Hematopoietic multipotent progenitor cell treated with erythropoietin and hydrocortisone succinate and interleukin-3 and kit ligand, for 8 days (in vitro differentiated cells): ENCODE measurements around the gene RAD51B.
"Not testable (repeated sequence)": the region's sequence is repeated elsewhere in the genome, so short reads cannot be mapped to it uniquely, and the experiment has no call there.

Experiments used
- DNase-seq: peaks from one replicate; pipeline ENCODE4 v3.0.0-alpha.2; 2015

RAD51B gene

GRCh38 chr14:68655021-68655831 lies 835.6 kb downstream of the RAD51B start:
- no peak for DNase-seq

- no peak for DNase-seq
These were observed 836.3 kb downstream of the RAD51B start for GRCh38 chr14:68655911-68656316.

- no peak for DNase-seq
These were observed 836.9 kb downstream of the RAD51B start for GRCh38 chr14:68656452-68656851.

- no peak for DNase-seq
These were observed 837.9 kb downstream of the RAD51B start for GRCh38 chr14:68657300-68658028.

- no peak for DNase-seq
These were observed 838.5 kb downstream of the RAD51B start for GRCh38 chr14:68658029-68658509.

- no peak for DNase-seq
These were observed 839.7 kb downstream of the RAD51B start for GRCh38 chr14:68658943-68659931.

- DNase-seq, result no peak
These were observed 840.9 kb downstream of the RAD51B start for GRCh38 chr14:68660495-68660894.

- no peak for DNase-seq
These were observed 841.9 kb downstream of the RAD51B start for GRCh38 chr14:68661226-68662225.

- no peak for DNase-seq
These were observed 842.8 kb downstream of the RAD51B start for GRCh38 chr14:68662392-68662791.

- DNase-seq, result not testable (repeated sequence)
These were observed 843.2 kb downstream of the RAD51B start for GRCh38 chr14:68662826-68663225.

- DNase-seq, result no peak
These were observed 844.0 kb downstream of the RAD51B start for GRCh38 chr14:68663385-68664076.

GRCh38 chr14:68664225-68664681 lies 844.7 kb downstream of the RAD51B start:
- DNase-seq, result no peak

GRCh38 chr14:68665131-68665530 lies 845.6 kb downstream of the RAD51B start:
- no peak for DNase-seq

- DNase-seq, result no peak
These were observed 846.2 kb downstream of the RAD51B start for GRCh38 chr14:68665792-68666204.

GRCh38 chr14:68666236-68666635 lies 846.7 kb downstream of the RAD51B start:
- no peak for DNase-seq

GRCh38 chr14:68666899-68667298 lies 847.3 kb downstream of the RAD51B start:
- no peak for DNase-seq

- no peak for DNase-seq
These were observed 847.8 kb downstream of the RAD51B start for GRCh38 chr14:68667313-68667791.

- no peak for DNase-seq
These were observed 848.4 kb downstream of the RAD51B start for GRCh38 chr14:68668028-68668427.

- no peak for DNase-seq
These were observed 849.0 kb downstream of the RAD51B start for GRCh38 chr14:68668531-68668930.

- no peak for DNase-seq
These were observed 849.5 kb downstream of the RAD51B start for GRCh38 chr14:68669111-68669511.
